Measurements from ENCODE around the gene GUCD1.

GUCD1 gene

GRCh38 chr22:24517446-24517845, 37.5 kb downstream of the GUCD1 start:
- DNase-seq (ENCODE audit: insufficient read length, low spot score), result no peak
- FAIRE-seq, result no peak
- TF ChIP-seq SPI1 (IDR thresholded peaks at IDR 0.05; ENCODE audit: low read depth, low read length) (no peak), PAX5 (IDR thresholded peaks at IDR 0.05; ENCODE audit: insufficient read depth, low read length, severe bottlenecking) (no peak), TAF1 (IDR thresholded peaks at IDR 0.05; ENCODE audit: low read depth, low read length) (no peak), POLR2A (IDR thresholded peaks at IDR 0.05; ENCODE audit: low read depth, low read length) (no peak), POU2F2 (IDR thresholded peaks at IDR 0.05; ENCODE audit: low read depth, low read length) (no peak), POLR2AphosphoS5 (IDR thresholded peaks at IDR 0.05; ENCODE audit: low read depth, low read length) (no peak)

DNA sequence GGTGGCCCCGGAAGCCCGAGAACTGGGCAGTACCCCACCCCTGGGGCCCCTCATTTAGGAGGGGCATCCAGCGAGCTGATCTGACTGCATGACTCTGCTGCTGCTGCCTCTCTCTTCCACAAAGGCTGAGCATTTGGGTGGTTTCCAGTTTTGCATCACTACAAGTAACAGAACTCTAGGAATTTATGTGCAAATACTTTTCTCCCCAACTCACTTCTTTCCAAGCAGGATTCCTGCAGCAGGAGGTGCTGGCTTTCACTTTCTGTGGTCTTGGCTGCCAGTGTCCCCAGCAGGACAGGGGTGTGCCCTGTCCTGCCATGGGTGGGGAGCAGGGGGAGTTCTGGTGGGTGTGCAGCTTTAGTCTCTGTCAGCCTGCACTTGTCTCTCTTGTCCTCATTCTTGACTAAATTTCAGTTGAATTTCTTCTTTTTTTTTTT, 38.6 kb downstream of the GUCD1 start:
- TF ChIP-seq TAF1 (IDR thresholded peaks at IDR 0.05; ENCODE audit: low read depth, low read length) (no peak), SPI1 (IDR thresholded peaks at IDR 0.05; ENCODE audit: low read depth, low read length) (no peak), PAX5 (IDR thresholded peaks at IDR 0.05; ENCODE audit: insufficient read depth, low read length, severe bottlenecking) (no peak), POU2F2 (IDR thresholded peaks at IDR 0.05; ENCODE audit: low read depth, low read length) (no peak), POLR2A (IDR thresholded peaks at IDR 0.05; ENCODE audit: low read depth, low read length) (no peak), POLR2AphosphoS5 (IDR thresholded peaks at IDR 0.05; ENCODE audit: low read depth, low read length) (no peak)
- FAIRE-seq (no peak), DNase-seq (ENCODE audit: insufficient read length, low spot score) (no peak)

DNA sequence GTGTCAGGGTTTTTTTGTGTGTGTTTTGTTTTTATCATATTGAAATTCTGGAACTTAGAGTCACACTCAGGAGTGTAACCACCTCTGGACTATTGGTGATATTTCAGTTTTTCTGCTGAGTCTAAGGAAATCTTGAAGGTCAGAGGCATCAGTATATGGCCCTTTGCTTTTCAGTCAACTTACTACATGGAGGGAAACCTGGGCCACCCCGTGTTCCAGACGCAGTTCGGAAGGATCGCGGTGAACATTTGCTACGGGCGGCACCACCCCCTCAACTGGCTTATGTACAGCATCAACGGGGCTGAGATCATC, 40.0 kb downstream of the GUCD1 start:
- DNase-seq (ENCODE audit: insufficient read length, low spot score) (no peak), FAIRE-seq (no peak)
- TF ChIP-seq POLR2A (IDR thresholded peaks at IDR 0.05; ENCODE audit: low read depth, low read length) (no peak), TAF1 (IDR thresholded peaks at IDR 0.05; ENCODE audit: low read depth, low read length) (no peak), PAX5 (IDR thresholded peaks at IDR 0.05; ENCODE audit: insufficient read depth, low read length, severe bottlenecking) (no peak), POU2F2 (IDR thresholded peaks at IDR 0.05; ENCODE audit: low read depth, low read length) (no peak), SPI1 (IDR thresholded peaks at IDR 0.05; ENCODE audit: low read depth, low read length) (no peak), POLR2AphosphoS5 (IDR thresholded peaks at IDR 0.05; ENCODE audit: low read depth, low read length) (no peak)

DNA sequence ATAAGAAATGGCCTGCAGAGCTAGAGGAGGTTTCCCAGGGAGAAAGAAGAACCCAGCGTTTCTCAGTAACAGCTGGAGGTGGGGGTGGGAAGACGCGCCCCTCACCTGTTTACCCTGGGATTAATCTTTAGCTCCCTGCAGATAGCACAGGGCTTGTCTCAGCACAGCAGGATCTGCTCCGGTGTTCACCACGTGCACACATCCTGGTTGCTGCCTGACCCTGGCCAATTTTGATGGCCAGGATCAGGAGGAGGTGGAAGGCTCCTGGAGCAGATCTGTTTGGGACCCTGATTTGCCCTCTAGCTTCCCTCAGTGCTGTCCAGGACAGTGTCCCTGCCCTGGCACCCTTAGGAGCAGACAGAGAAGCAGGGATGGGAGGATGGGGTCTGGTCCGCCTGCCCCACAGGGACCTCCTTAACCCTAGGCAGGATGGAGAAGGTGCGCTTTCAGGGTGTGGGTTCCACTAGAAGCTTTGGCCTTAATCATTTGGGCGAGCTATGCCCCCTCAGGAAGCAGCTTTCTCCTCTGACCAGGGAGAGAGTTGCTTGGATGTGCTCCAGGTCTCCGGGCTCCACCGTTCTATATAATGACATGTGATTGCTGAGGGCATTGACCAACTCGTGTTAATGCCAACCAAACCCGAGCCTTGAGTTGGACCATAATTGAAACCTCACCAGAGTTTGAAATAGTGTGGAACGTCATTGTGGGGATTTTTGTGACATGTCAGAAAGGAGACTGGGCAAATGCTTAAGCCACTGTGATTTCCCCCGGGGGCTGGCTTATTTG, 40.5 kb downstream of the GUCD1 start:
- FAIRE-seq (no peak), DNase-seq (ENCODE audit: insufficient read length, low spot score) (no peak)
- no peak for TF ChIP-seq POU2F2 (IDR thresholded peaks at IDR 0.05; ENCODE audit: low read depth, low read length)
- TF ChIP-seq POLR2A (IDR thresholded peaks at IDR 0.05; ENCODE audit: low read depth, low read length), result no peak
- no peak for TF ChIP-seq PAX5 (IDR thresholded peaks at IDR 0.05; ENCODE audit: insufficient read depth, low read length, severe bottlenecking)
- no peak for TF ChIP-seq POLR2AphosphoS5 (IDR thresholded peaks at IDR 0.05; ENCODE audit: low read depth, low read length)
- TF ChIP-seq SPI1 (IDR thresholded peaks at IDR 0.05; ENCODE audit: low read depth, low read length), result no peak
- no peak for TF ChIP-seq TAF1 (IDR thresholded peaks at IDR 0.05; ENCODE audit: low read depth, low read length)

DNA sequence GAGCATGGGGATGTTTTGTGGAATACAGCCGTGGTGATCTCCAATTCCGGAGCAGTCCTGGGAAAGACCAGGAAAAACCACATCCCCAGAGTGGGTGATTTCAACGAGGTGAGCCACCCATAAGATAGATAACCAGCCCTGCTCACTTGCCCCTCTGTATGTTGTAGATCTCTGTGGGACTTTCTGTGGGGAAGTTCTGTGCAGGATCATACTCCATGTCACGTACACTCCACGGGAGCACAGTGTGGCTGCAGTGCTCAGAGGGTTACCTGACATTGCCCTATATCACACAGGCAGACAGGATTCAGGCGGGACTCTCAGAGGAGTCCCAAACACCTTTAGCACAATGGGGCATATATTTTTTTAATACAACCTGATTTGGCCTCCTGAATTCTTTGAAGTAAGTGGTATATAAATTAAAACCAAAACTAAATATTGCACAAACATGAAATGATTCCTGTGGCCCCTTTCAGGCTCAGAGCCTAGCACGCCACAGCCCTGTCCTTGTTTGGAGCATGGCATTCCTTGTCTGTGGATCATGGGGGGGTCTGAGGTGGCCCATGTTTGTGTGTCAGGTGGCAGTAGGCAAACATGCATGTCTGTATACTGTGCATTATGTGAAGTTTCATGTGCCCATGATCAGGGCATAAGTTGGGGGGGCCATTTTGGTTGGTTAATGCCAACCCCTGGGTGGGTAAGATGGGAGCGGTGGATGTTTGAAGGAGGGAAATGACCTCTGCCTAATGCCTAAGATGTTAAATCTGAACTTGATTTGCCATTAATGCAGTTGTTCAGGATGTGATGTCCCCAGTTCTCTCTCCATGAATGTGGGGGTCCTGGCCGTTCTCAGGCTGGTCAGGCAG, 41.3 kb downstream of the GUCD1 start:
- FAIRE-seq (no peak), DNase-seq (ENCODE audit: insufficient read length, low spot score) (no peak)
- TF ChIP-seq PAX5 (IDR thresholded peaks at IDR 0.05; ENCODE audit: insufficient read depth, low read length, severe bottlenecking) (no peak), POLR2AphosphoS5 (IDR thresholded peaks at IDR 0.05; ENCODE audit: low read depth, low read length) (no peak), POU2F2 (IDR thresholded peaks at IDR 0.05; ENCODE audit: low read depth, low read length) (no peak), SPI1 (IDR thresholded peaks at IDR 0.05; ENCODE audit: low read depth, low read length) (no peak), POLR2A (IDR thresholded peaks at IDR 0.05; ENCODE audit: low read depth, low read length) (no peak), TAF1 (IDR thresholded peaks at IDR 0.05; ENCODE audit: low read depth, low read length) (no peak)

DNA sequence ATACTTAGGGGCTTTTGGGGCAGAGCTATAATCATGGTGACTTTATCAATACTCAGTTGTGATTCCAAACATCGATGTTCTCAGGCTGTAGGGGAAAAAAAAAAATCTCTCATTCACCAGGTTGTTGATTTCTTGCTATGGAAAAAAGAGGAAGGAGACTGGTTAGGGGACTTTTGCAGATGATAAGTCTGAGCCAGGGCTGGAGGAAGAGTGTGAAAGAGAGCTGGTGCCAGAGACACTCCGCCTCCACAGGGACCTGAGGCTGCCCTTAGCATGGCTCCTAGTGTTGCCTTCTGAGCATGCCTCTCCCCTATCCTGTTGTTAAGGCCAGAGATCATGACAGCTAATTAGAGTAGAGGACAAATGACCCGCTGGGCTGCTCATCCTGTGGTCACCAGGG, 42.9 kb downstream of the GUCD1 start:
- TF ChIP-seq POLR2A (IDR thresholded peaks at IDR 0.05; ENCODE audit: low read depth, low read length) (no peak), SPI1 (IDR thresholded peaks at IDR 0.05; ENCODE audit: low read depth, low read length) (peak; percentile 36; the same call in 1 of the 2 replicates)
- DNase-seq (ENCODE audit: insufficient read length, low spot score) (no peak), FAIRE-seq (peak; percentile 41)

DNA sequence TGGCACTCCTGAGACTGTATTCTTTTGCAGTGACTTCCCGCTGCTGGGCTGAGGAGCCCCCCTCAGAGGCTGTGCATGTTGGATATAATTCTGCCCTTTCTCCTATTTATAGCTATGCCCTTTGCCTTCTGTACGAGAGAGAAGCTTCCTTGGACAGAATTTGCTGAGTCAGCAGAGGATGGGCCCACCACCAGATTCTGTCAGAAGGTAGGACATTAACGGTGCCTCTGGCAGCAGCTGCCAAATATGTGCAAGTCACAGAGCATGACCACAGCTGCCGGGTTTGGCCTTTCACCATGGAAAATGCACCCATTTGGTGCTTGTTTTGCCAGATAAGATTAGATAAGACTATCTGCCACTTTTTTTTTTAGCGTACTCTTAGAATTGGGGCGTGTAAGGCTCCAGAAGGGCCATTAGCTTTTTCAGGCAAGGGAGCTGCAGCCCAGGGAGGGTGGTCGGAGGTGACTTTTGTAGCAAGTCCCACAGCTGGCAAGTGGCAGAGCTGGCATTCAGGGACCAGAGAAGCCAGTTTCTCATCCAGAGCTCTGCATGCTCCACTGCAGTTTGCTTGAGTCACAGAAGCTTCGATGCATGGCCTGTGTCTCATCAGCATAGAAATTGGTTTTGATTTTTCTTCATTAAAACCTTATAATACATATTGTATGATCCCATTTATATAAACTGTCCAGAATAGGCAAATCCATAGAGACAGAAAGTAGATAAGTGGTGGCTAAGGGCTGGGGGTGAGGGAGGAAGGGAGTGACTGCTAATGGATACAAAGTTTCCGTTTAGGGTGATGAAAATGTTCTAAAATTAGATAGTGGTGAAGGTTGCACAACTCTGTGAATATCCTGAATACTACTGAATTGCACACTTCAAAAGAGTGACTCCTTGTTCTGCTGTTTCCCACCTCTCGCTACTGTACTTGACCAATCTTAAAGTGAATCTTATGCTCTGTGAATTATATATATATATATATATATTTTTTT, 44.0 kb downstream of the GUCD1 start:
- FAIRE-seq, result peak; percentile 43
- no peak for DNase-seq (ENCODE audit: insufficient read length, low spot score)
- TF ChIP-seq TAF1 (IDR thresholded peaks at IDR 0.05; ENCODE audit: low read depth, low read length), result no peak
- no peak for TF ChIP-seq POU2F2 (IDR thresholded peaks at IDR 0.05; ENCODE audit: low read depth, low read length)
- TF ChIP-seq POLR2A (IDR thresholded peaks at IDR 0.05; ENCODE audit: low read depth, low read length), result no peak
- no peak for TF ChIP-seq POLR2AphosphoS5 (IDR thresholded peaks at IDR 0.05; ENCODE audit: low read depth, low read length)
- TF ChIP-seq PAX5 (IDR thresholded peaks at IDR 0.05; ENCODE audit: insufficient read depth, low read length, severe bottlenecking), result no peak
- TF ChIP-seq SPI1 (IDR thresholded peaks at IDR 0.05; ENCODE audit: low read depth, low read length), result no peak

GRCh38 chr22:24507716-24508115, 47.2 kb downstream of the GUCD1 start:
- DNase-seq (ENCODE audit: insufficient read length, low spot score), result no peak
- peak; percentile 89; the same call in 1 of the 2 replicates for TF ChIP-seq POU2F2 (IDR thresholded peaks at IDR 0.05; ENCODE audit: low read depth, low read length)
- TF ChIP-seq SPI1 (IDR thresholded peaks at IDR 0.05; ENCODE audit: low read depth, low read length), result no peak
- FAIRE-seq, result peak; percentile 78

Measured in GM12891 (cell line).